Neural progenitor cell (in vitro differentiated cells): ENCODE results near the gene HMGN1.

ENCODE experiments used
- CTCF ChIP-seq: fragments of 200-600 bp; sonication (generic); IDR thresholded peaks from 2 replicates; pipeline ENCODE4 v1.5.1; 2017; ENCODE audit warnings: antibody characterized with exemption, mild to moderate bottlenecking
- EZH2 ChIP-seq: fragments of 200-600 bp; sonication (generic); IDR thresholded peaks from 2 replicates; pipeline ENCODE4 v1.6.1; 2017; ENCODE audit warnings: antibody characterized with exemption, mild to moderate bottlenecking, moderate library complexity

GRCh38 chr21:39364949-39365348 lies 16.1 kb upstream of the HMGN1 start:
- TF ChIP-seq CTCF (no peak), EZH2 (no peak)
